H9 (cell line): ENCODE results near the gene CDYL2. TPM values are rescaled to one million over a fixed set of nuclear protein-coding genes. Genes with fewer than 3 reads are reported as not detected.

Experiments
- DNase-seq: peaks from one replicate; pipeline ENCODE4 v3.0.0-alpha.2; 2017
- H2AFZ ChIP-seq: one replicate; pipeline ENCODE4 v1.6.1; 2013; ENCODE audit warnings: mild to moderate bottlenecking, low read length, control low read depth, moderate library complexity
- H2AK5ac ChIP-seq: 2 replicates; pipeline ENCODE4 v1.6.1; 2013; ENCODE audit warnings: low read length, control low read depth, mixed read lengths; ENCODE audit not compliant: insufficient read length
- H2BK120ac ChIP-seq: one replicate; pipeline ENCODE4 v1.6.1; 2013; ENCODE audit warnings: low read depth, mild to moderate bottlenecking, low read length, control low read depth, inconsistent platforms; ENCODE audit not compliant: poor library complexity, severe bottlenecking
- H2BK12ac ChIP-seq: 2 replicates; pipeline ENCODE4 v1.6.1; 2013; ENCODE audit warnings: low read length, control low read depth, mixed read lengths, low read depth; ENCODE audit not compliant: insufficient read length
- H2BK15ac ChIP-seq: 2 replicates; pipeline ENCODE4 v1.6.1; 2013; ENCODE audit warnings: low read depth, low read length, control low read depth
- H2BK20ac ChIP-seq: one replicate; pipeline ENCODE4 v1.6.1; 2013; ENCODE audit warnings: low read depth, mild to moderate bottlenecking, low read length, control low read depth, inconsistent platforms; ENCODE audit not compliant: poor library complexity, severe bottlenecking
- H2BK5ac ChIP-seq: 2 replicates; pipeline ENCODE4 v1.6.1; 2013; ENCODE audit warnings: low read length, control low read depth, mixed read lengths; ENCODE audit not compliant: insufficient read length
- H3K14ac ChIP-seq: 2 replicates; pipeline ENCODE4 v1.6.1; 2013; ENCODE audit warnings: low read length, control low read depth; ENCODE audit not compliant: insufficient read depth
- H3K18ac ChIP-seq: 2 replicates; pipeline ENCODE4 v1.6.1; 2013; ENCODE audit warnings: low read depth, mild to moderate bottlenecking, mixed read lengths, low read length, control low read depth; ENCODE audit not compliant: insufficient read length
- H3K23ac ChIP-seq: 2 replicates; pipeline ENCODE4 v1.6.1; 2013; ENCODE audit warnings: low read length, control low read depth, mixed read lengths, low read depth; ENCODE audit not compliant: insufficient read length
- H3K23me2 ChIP-seq: 2 replicates; pipeline ENCODE4 v1.6.1; 2013; ENCODE audit warnings: low read depth, mild to moderate bottlenecking, mixed read lengths, low read length, control low read depth; ENCODE audit not compliant: insufficient read length, poor library complexity, severe bottlenecking
- H3K27ac ChIP-seq: 2 replicates; pipeline ENCODE4 v1.5.1; 2013; ENCODE audit warnings: low read length, control low read depth, mixed read lengths, low read depth; ENCODE audit not compliant: insufficient read length
- H3K27me3 ChIP-seq: 2 replicates; pipeline ENCODE4 v1.6.1; 2013; ENCODE audit warnings: low read length, control low read depth, inconsistent platforms; ENCODE audit not compliant: insufficient read depth
- H3K4ac ChIP-seq: 2 replicates; pipeline ENCODE4 v1.6.1; 2013; ENCODE audit warnings: low read depth, mild to moderate bottlenecking, control low read depth, inconsistent platforms, low read length, moderate library complexity
- H3K4me1 ChIP-seq: 2 replicates; pipeline ENCODE4 v1.6.1; 2013; ENCODE audit warnings: low read length, control low read depth, inconsistent platforms; ENCODE audit not compliant: insufficient read depth
- H3K4me2 ChIP-seq: 2 replicates; pipeline ENCODE4 v1.6.1; 2013; ENCODE audit warnings: low read length, control low read depth, mixed read lengths; ENCODE audit not compliant: insufficient read length, insufficient read depth
- H3K56ac ChIP-seq: 2 replicates; pipeline ENCODE4 v1.6.1; 2013; ENCODE audit warnings: low read depth, mild to moderate bottlenecking, mixed read lengths, low read length, control low read depth; ENCODE audit not compliant: insufficient read length
- H3K79me1 ChIP-seq: 2 replicates; pipeline ENCODE4 v1.6.1; 2013; ENCODE audit warnings: low read depth, mild to moderate bottlenecking, moderate library complexity, low read length, control low read depth, inconsistent platforms; ENCODE audit not compliant: insufficient read depth, poor library complexity, severe bottlenecking
- H3K79me2 ChIP-seq: 2 replicates; pipeline ENCODE4 v1.6.1; 2013; ENCODE audit warnings: low read length, control low read depth, inconsistent platforms; ENCODE audit not compliant: insufficient read depth
- H3K9ac ChIP-seq: 2 replicates; pipeline ENCODE4 v1.6.1; 2013; ENCODE audit warnings: low read length, control low read depth, mixed read lengths; ENCODE audit not compliant: insufficient read length; ENCODE audit errors: extremely low read depth
- H3K9me3 ChIP-seq: one replicate; pipeline ENCODE4 v1.6.1; 2013; ENCODE audit warnings: low read depth, low read length, inconsistent platforms; ENCODE audit not compliant: control insufficient read depth
- H3T11ph ChIP-seq: one replicate; pipeline ENCODE4 v1.6.1; 2013; ENCODE audit warnings: mild to moderate bottlenecking, low read length, control low read depth, inconsistent platforms
- H4K20me1 ChIP-seq: one replicate; pipeline ENCODE4 v1.6.1; 2013; ENCODE audit not compliant: control insufficient read depth, insufficient read length, insufficient read depth
- H4K5ac ChIP-seq: 2 replicates; pipeline ENCODE4 v1.6.1; 2013; ENCODE audit warnings: low read depth, mild to moderate bottlenecking, mixed read lengths, low read length, control low read depth; ENCODE audit not compliant: insufficient read length
- H4K8ac ChIP-seq: replicated peaks from 2 replicates; pipeline ENCODE4 v1.6.1; 2013; ENCODE audit warnings: low read length, control low read depth, mixed read lengths, low read depth; ENCODE audit not compliant: insufficient read length
- H4K91ac ChIP-seq: 2 replicates; pipeline ENCODE4 v1.6.1; 2013; ENCODE audit warnings: low read depth, mild to moderate bottlenecking, moderate library complexity, mixed read lengths, low read length, control low read depth; ENCODE audit not compliant: insufficient read length
- H3K27ac Mint-ChIP-seq, 3 experiments: 2 replicates in 2 of 3; 3 replicates in 1 of 3; pipeline ENCODE4 v1.8.0; 2020 to 2021; ENCODE audit warnings: mixed read lengths in 3 of 3, mild to moderate bottlenecking in 1 of 3, moderate library complexity in 1 of 3
- H3K27me3 Mint-ChIP-seq: 2 replicates; pipeline ENCODE4 v1.8.0; 2021; ENCODE audit warnings: low read depth, mild to moderate bottlenecking, moderate library complexity, mixed read lengths
- H3K36me3 Mint-ChIP-seq, 3 experiments: 2 replicates in 2 of 3; 3 replicates in 1 of 3; pipeline ENCODE4 v1.8.0; 2020 to 2021; ENCODE audit warnings: low read depth in 3 of 3, mixed read lengths in 3 of 3; ENCODE audit not compliant: insufficient read depth in 1 of 3
- H3K4me1 Mint-ChIP-seq, 2 experiments: 2 replicates each; pipeline ENCODE4 v1.8.0; 2020; ENCODE audit warnings: mixed read lengths in 2 of 2
- H3K4me3 Mint-ChIP-seq, 2 experiments: 2 replicates in 1 of 2; 3 replicates in 1 of 2; pipeline ENCODE4 v1.8.0; 2020 to 2021; ENCODE audit warnings: mild to moderate bottlenecking in 2 of 2, mixed read lengths in 2 of 2, moderate library complexity in 1 of 2
- H3K9me3 Mint-ChIP-seq, 2 experiments: 2 replicates in 1 of 2; 3 replicates in 1 of 2; pipeline ENCODE4 v1.8.0; 2020; ENCODE audit warnings: mild to moderate bottlenecking in 2 of 2, mixed read lengths in 2 of 2, moderate library complexity in 1 of 2
- WGBS: extraction: QIAGEN DNeasy Blood & Tissue Kit; methylation state at CpG from one replicate; pipeline ENCODE4 v1.1.7; 2013; ENCODE audit warnings: missing lambda C conversion rate, low lambda C conversion rate, mixed read lengths; ENCODE audit not compliant: insufficient read length; ENCODE audit errors: extremely low coverage; 5-methylcytosine and 5-hydroxymethylcytosine counted together
- total RNA-seq: library from RNA; stranded (reverse); gene quantifications from 2 replicates; pipeline ENCODE4 v1.2.1, GENCODE V29; 2021
- TF ChIP-seq, protein P1 (sequence below): fragments of 200-600 bp; sonication (generic); conservative IDR thresholded peaks from 3 replicates; pipeline ENCODE4 v1.8.0; 2021; ENCODE audit warnings: antibody characterized with exemption, mild to moderate bottlenecking

CDYL2 gene
- total RNA-seq, 1 experiment from 2014 or later = 4.2 TPM

DNA sequence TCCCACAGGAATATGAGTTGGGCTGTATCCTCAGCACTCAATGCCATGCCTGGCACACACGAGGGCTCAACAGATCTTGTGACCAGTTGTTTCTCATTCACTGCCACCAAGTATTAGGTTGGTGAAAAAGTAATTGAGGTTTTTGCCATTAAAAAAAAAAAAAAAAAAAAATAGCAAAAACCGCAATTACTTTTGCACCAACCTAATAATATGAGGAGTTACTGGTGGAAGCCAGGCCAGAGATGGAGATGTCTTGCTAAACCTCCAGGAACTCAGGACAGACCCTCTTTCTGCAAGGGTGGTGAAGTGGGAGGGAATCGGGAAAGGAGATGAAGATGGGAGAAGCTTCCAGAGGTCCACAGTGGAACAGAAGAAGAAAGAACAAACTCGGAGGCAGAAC lies 139.0 kb downstream of the CDYL2 start:
- no peak overlapping the region for H2BK5ac ChIP-seq
- H3K27me3 ChIP-seq = no peaks in the 10 kb centered on the region
- no peaks in the 10 kb centered on the region for H3K79me1 ChIP-seq
- Mint-ChIP-seq H3K9me3 (peaks cover under 1% of the 10 kb centered on the region in 2 experiments; a peak in 2 of 5 replicates), H3K4me3 (no peak overlapping the region), H3K27ac (no peak overlapping the region), H3K27me3 (peaks cover 43% of the 10 kb centered on the region), H3K4me1 (peaks cover 18 to 22% of the 10 kb centered on the region in 2 experiments), H3K36me3 (peaks cover 0 to 2% (median 0%) of the 10 kb centered on the region in 3 experiments; a peak in 1 of 7 replicates)
- TF ChIP-seq, protein P1, sequence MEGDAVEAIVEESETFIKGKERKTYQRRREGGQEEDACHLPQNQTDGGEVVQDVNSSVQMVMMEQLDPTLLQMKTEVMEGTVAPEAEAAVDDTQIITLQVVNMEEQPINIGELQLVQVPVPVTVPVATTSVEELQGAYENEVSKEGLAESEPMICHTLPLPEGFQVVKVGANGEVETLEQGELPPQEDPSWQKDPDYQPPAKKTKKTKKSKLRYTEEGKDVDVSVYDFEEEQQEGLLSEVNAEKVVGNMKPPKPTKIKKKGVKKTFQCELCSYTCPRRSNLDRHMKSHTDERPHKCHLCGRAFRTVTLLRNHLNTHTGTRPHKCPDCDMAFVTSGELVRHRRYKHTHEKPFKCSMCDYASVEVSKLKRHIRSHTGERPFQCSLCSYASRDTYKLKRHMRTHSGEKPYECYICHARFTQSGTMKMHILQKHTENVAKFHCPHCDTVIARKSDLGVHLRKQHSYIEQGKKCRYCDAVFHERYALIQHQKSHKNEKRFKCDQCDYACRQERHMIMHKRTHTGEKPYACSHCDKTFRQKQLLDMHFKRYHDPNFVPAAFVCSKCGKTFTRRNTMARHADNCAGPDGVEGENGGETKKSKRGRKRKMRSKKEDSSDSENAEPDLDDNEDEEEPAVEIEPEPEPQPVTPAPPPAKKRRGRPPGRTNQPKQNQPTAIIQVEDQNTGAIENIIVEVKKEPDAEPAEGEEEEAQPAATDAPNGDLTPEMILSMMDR = no peak
- no peak overlapping the region for H4K8ac ChIP-seq
- no peak overlapping the region for H2BK12ac ChIP-seq
- H3K4me2 ChIP-seq = no peak overlapping the region
- no peak overlapping the region for H3K14ac ChIP-seq
- no peak overlapping the region for H2AFZ ChIP-seq
- no peak overlapping the region for H2AK5ac ChIP-seq
- no peak for DNase-seq
- H2BK120ac ChIP-seq = no peak overlapping the region
- H3K18ac ChIP-seq = no peak overlapping the region
- peaks cover 7% of the 10 kb centered on the region; the same call in 1 of the 2 replicates for H3K4me1 ChIP-seq
- H3K9me3 ChIP-seq = no peaks in the 10 kb centered on the region
- no peaks in the 10 kb centered on the region for H3K79me2 ChIP-seq
- no peak overlapping the region for H3K23ac ChIP-seq
- no peak overlapping the region for H2BK15ac ChIP-seq
- no peak overlapping the region for H4K91ac ChIP-seq
- H3K56ac ChIP-seq = no peak overlapping the region
- no peaks in the 10 kb centered on the region for H4K20me1 ChIP-seq
- no peak overlapping the region for H2BK20ac ChIP-seq
- no peak overlapping the region for H3K9ac ChIP-seq
- H3T11ph ChIP-seq = no peak overlapping the region
- H4K5ac ChIP-seq = no peak overlapping the region
- WGBS = no CpG with 5 or more reads among the region's 4 CpGs
- H3K23me2 ChIP-seq = no peaks in the 10 kb centered on the region
- H3K4ac ChIP-seq = no peak overlapping the region
- no peak overlapping the region for H3K27ac ChIP-seq
